GM21526 (cell line): ENCODE data around the gene OLFM4.

ENCODE experiments used
- ATAC-seq: cut with Tn5 transposase; IDR thresholded peaks from one replicate; pipeline ENCODE4 v1.9.1; 2021; ENCODE audit warnings: moderate library complexity; ENCODE audit not compliant: unreplicated experiment, low FRiP score

Gene OLFM4, protein sequence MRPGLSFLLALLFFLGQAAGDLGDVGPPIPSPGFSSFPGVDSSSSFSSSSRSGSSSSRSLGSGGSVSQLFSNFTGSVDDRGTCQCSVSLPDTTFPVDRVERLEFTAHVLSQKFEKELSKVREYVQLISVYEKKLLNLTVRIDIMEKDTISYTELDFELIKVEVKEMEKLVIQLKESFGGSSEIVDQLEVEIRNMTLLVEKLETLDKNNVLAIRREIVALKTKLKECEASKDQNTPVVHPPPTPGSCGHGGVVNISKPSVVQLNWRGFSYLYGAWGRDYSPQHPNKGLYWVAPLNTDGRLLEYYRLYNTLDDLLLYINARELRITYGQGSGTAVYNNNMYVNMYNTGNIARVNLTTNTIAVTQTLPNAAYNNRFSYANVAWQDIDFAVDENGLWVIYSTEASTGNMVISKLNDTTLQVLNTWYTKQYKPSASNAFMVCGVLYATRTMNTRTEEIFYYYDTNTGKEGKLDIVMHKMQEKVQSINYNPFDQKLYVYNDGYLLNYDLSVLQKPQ

GRCh38 chr13:53028637-53029203, at the start of gene OLFM4:
TSS of gene OLFM4 (plus strand) at chr13:53028813. CDS start at chr13:53028837, 24 bp downstream.
- no peak for ATAC-seq

DNA sequence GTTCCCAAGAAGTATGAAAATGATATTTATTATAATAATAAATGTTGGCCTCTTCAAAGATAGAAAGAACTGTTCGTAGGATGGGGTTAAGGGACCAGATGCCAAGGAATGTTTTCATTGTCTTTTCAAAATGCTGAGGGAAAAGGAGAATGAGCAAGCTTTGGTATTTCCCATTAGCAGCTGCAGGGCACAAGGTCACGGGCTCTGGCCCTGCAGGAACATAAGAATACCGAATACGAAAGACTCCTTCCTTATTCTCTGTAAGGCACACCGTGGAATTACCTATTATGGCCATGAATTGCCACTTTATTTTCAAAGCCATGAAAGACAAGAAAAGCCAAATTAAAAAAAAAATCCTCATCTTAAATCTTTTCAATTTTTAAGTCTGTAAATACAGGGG, 49.6 kb upstream of the OLFM4 start:
- ATAC-seq, result no peak

GRCh38 chr13:52980695-52981094, 47.9 kb upstream of the OLFM4 start:
- ATAC-seq, result no peak

- no peak for ATAC-seq
Observed at GRCh38 chr13:52983836-52984235, 44.8 kb upstream of the OLFM4 start.

DNA sequence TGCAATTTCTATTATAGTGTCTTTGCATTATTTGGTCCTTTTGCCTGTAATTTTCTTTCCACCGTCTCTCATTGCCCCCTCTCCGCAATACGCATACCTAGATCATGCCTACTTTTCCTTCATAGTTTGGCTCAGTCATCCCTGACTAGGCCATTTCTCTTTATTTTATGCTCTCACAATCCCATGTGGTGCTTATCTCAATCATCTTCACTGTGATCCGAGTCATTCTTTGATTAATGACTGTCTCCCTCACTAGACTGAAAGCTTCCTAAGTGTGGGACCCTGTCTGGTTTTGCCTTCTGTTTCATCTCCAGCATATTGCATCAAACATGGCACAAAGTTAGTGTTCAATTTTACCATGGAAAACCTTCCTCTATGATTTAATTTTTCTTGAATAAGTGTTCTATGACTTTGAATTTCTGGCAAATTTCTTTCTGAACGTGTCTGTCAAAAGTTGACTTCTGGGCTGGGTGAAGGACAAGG, 43.7 kb upstream of the OLFM4 start:
- no peak for ATAC-seq

- ATAC-seq, result no peak
Observed at GRCh38 chr13:52991344-52992020, 37.1 kb upstream of the OLFM4 start.

DNA sequence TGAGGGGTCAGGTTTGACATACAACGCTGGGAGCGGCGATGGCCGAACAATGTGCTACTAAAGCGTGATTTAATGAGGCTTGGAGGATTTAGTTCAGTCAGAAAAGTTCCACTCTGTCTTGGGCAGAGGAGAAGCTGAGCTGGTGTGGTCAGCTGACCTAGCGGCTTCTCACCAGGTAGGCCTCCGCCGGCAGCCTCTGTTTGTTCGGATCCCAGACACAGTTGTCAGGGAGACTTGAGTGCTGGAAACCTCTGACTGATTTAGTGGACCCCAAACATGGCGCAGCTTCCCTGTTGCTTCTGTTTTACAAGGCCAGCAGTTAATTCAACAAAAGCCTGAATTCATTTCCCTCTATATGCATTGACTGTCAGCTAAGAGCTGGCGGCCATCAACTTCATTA, 36.5 kb upstream of the OLFM4 start:
- ATAC-seq, result no peak

- ATAC-seq, result no peak
Observed at GRCh38 chr13:52994051-52994450, 34.6 kb upstream of the OLFM4 start.

DNA sequence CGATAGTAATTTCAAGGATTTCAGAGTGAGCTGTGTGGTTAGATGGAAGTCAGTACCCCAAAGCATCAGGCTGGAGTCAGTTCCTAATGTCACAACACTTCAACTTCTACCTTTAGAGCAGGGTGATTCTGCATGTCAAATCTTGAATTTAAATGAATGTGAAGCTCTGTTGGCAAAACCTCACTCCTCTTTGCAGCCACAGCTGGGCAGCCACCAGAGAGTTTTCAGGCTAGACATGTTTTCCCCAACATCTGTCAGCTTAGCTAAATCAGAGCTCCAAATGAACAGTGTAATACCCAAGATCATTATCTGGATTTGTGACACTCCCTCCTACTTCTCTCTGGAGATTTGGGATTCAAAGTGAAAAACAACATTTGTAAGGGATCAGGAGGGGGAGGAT, 33.7 kb upstream of the OLFM4 start:
- no peak for ATAC-seq

- no peak for ATAC-seq
Observed at GRCh38 chr13:52995946-52996345, 32.7 kb upstream of the OLFM4 start.

GRCh38 chr13:52997951-52998876, 30.4 kb upstream of the OLFM4 start:
- ATAC-seq, result no peak

GRCh38 chr13:52999093-52999696, 29.4 kb upstream of the OLFM4 start:
- ATAC-seq, result no peak

DNA sequence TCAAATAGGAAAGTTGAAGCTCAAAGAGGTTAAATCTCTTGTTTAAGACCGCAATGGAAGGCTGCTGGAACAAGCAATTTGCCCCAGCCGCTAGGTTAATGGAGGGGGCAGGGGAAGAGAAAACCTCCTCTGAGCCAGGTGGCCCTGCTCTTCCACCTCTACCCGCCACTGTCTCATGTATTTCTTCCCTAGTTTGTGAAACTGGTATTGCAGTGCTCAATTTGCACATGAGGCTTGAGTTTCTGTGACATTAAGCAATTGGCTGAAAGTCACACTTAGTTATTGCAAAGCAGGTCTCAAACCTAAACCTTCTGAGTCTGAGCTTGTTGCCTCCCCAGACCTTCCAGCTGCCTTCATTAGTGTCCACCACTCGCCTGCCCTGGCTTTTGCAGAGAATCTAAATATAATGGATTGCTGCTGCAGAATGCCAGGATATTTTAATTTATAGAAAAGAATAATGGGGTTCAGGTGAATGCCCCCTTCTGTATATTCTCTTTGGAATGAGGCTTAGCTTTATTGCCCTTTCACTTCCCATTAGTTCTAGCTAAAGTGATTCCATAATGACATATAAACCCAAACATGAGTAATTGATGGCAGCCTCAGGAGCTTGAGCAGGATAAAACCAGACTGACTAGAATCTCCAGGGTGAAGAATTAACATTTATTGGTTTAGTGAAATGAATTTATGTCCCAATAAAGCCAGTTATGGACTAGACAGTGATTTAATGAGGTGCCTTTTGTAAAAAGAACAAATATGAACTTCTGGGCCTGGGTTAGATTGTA, 27.0 kb upstream of the OLFM4 start:
- no peak for ATAC-seq

DNA sequence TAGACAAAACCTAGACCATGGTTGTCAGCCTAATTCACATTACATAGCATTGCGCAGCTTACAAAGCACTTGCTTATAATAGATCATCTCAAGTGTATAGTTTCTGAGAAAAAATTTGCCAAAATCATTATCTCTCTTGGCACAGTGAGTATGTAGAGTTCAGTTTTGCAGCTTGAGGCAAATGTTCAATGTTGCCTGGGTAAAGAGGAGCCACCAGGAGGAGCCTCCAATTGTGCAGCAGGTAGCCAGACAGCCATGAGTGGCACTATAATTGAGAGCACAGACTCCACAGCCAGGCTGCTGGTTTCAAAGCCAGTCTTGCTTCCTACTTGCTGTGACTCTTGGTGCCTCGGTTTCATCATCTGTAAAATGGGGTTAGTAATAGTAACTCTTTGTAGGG, 24.0 kb upstream of the OLFM4 start:
- ATAC-seq, result no peak

DNA sequence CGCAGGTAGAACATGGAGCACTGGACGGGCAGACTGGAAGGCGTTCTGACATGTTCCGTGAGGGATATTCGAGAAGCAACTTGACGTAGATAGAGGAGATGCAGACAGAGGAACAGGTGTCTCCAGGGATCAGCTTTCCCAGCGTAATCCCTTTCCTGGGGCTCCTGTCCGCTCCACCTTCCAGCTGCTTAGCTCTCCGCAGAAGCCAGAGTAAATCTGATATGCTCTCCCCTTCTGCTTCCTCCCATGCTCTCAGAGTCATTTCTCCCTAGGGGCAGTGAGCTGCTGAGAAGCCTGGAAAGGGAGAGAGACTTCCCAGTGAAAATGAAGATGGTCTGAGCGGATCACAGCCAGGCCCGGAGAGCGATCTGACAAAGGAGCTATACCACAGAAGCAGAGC, 23.0 kb upstream of the OLFM4 start:
- ATAC-seq, result no peak

DNA sequence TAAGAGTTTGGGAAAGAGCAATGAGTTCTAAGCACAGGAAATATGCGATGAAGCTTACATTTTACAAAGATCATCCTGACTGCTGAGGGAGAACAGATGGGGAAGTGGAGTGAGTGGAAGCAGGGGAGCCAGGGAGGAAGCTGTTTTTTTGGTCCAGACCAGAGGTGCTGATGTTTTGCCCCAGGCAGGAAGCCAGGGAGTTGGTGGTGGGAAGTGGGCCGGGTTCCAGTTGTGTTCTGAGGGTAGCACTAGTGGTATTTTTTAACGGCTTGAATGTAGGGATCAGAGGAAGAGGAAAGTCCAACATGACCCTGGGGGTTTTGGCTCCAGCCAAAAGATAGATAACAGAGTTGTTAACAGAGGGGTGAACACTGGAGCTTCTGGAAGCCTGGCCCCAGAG, 20.7 kb upstream of the OLFM4 start:
- ATAC-seq, result no peak

- ATAC-seq, result no peak
Observed at GRCh38 chr13:53010374-53011105, 18.1 kb upstream of the OLFM4 start.

DNA sequence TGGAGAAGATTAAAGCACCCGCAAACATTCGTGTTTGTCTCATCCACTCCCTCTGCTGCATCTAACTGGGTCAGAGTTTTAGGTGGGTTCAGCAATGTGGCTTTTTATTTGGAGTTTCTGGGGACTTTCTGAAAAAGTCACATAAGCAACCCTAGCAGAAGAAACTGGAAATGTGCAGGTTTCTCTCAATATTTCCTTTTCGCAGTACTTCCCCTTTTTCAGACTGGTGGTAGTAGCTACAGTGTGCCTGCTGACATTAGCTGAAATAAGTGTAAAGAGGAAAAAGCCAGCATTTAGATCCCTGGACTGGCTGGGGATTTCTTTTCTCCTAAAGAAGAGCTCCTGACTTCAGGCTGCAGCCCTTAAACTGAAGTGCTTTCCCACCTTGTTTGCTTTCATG, 15.9 kb upstream of the OLFM4 start:
- peak; percentile 71 for ATAC-seq

DNA sequence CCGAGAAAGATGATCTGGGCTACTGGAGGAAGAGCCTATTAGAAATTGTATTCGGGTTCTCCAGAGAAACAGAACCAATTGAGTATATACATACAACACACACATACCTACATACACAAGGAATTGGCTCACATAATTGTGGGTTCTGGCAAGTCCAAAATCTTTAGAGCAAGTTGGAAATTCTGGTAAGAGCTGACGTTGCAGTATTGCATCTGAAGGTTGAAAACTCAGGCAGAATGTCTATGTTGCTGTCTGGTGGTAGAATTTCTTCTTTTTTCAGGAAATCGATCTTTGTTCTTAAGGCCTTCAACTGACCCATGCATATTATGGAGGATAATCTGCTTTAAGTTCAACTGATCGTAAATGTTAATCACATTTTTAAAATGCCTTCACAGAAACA, 15.5 kb upstream of the OLFM4 start:
- ATAC-seq, result no peak
